ENCODE data around the gene FAF1. TPM values are rescaled to one million over a fixed set of nuclear protein-coding genes. Genes with fewer than 3 reads are reported as not detected.

FAF1 gene
- total RNA-seq, 1 experiment from 2014 or later, result 109 TPM

- H3K27ac ChIP-seq (ENCODE audit: low read depth, low read length, poor library complexity, severe bottlenecking), result peak overlapping the region; percentile 98
- intact Hi-C loops (cut with micrococcal nuclease; ENCODE audit: unreplicated experiment), result no loop called here
- peaks cover 17% of the 10 kb centered on the region for H3K36me3 ChIP-seq (ENCODE audit: insufficient read depth, low read length, poor library complexity, severe bottlenecking)
- no peaks in the 10 kb centered on the region for H3K27me3 ChIP-seq (replicated peaks; ENCODE audit: insufficient read depth, low read depth, low read length, poor library complexity)
- ChIA-PET CTCF (no interaction called here), POLR2A (ENCODE audit: low non-redundant PET) (interaction anchor here (0.6 kb wide), 1 partner anchor 17 kb away, joined by 3 read pairs; the partner anchor contains the start of gene FAF1)
- BruUV-seq (replicated peaks), result no TSS peak
- TF ChIP-seq EZH2 (IDR thresholded peaks at IDR 0.05; ENCODE audit: borderline replicate concordance, low read depth, low read length, poor library complexity, severe bottlenecking) (no peak), CTCF (conservative IDR thresholded peaks at IDR 0.05; ENCODE audit: low read depth, low read length) (no peak)
- no peaks in the 10 kb centered on the region for H3K9me3 ChIP-seq (ENCODE audit: low read depth, low read length, poor library complexity, severe bottlenecking)
- DNase-seq (ENCODE audit: low spot score), result peak; percentile 54
- peaks cover 53% of the 10 kb centered on the region for H3K4me1 ChIP-seq (ENCODE audit: insufficient read depth, low read length, poor library complexity, severe bottlenecking)
- H3K4me3 ChIP-seq (ENCODE audit: low read depth, low read length, poor library complexity, severe bottlenecking), result peak overlapping the region; percentile 81
Observed at GRCh38 chr1:50977575-50978143, 17.6 kb upstream of the FAF1 start.

- TSS peak; percentile 83 for BruUV-seq (replicated peaks)
- Histone ChIP-seq H3K4me1 (ENCODE audit: insufficient read depth, low read length, poor library complexity, severe bottlenecking) (peaks cover 54% of the 10 kb centered on the region), H3K4me3 (ENCODE audit: low read depth, low read length, poor library complexity, severe bottlenecking) (peak overlapping the region; percentile 81), H3K27me3 (replicated peaks; ENCODE audit: insufficient read depth, low read depth, low read length, poor library complexity) (no peaks in the 10 kb centered on the region), H3K36me3 (ENCODE audit: insufficient read depth, low read length, poor library complexity, severe bottlenecking) (peaks cover 19% of the 10 kb centered on the region), H3K27ac (ENCODE audit: low read depth, low read length, poor library complexity, severe bottlenecking) (peak overlapping the region; percentile 98), H3K9me3 (ENCODE audit: low read depth, low read length, poor library complexity, severe bottlenecking) (no peaks in the 10 kb centered on the region)
- DNase-seq (ENCODE audit: low spot score), result peak; percentile 87
- ChIA-PET POLR2A (ENCODE audit: low non-redundant PET) (interaction anchor here (0.6 kb wide), 1 partner anchor 17 kb away, joined by 3 read pairs; the partner anchor contains the start of gene FAF1), CTCF (no interaction called here)
- TF ChIP-seq EZH2 (IDR thresholded peaks at IDR 0.05; ENCODE audit: borderline replicate concordance, low read depth, low read length, poor library complexity, severe bottlenecking), result no peak
- TF ChIP-seq CTCF (conservative IDR thresholded peaks at IDR 0.05; ENCODE audit: low read depth, low read length), result no peak
- intact Hi-C loops (cut with micrococcal nuclease; ENCODE audit: unreplicated experiment), result no loop called here
Observed at GRCh38 chr1:50976890-50977574, 17.0 kb upstream of the FAF1 start.

- CTCF ChIA-PET, result no interaction called here
- Histone ChIP-seq H3K27ac (ENCODE audit: low read depth, low read length, poor library complexity, severe bottlenecking) (peak overlapping the region; percentile 98), H3K9me3 (ENCODE audit: low read depth, low read length, poor library complexity, severe bottlenecking) (no peaks in the 10 kb centered on the region), H3K27me3 (replicated peaks; ENCODE audit: insufficient read depth, low read depth, low read length, poor library complexity) (no peaks in the 10 kb centered on the region), H3K36me3 (ENCODE audit: insufficient read depth, low read length, poor library complexity, severe bottlenecking) (peaks cover 19% of the 10 kb centered on the region), H3K4me3 (ENCODE audit: low read depth, low read length, poor library complexity, severe bottlenecking) (peak overlapping the region; percentile 81), H3K4me1 (ENCODE audit: insufficient read depth, low read length, poor library complexity, severe bottlenecking) (peaks cover 47% of the 10 kb centered on the region)
- BruUV-seq (replicated peaks), result no TSS peak
- no peak for TF ChIP-seq EZH2 (IDR thresholded peaks at IDR 0.05; ENCODE audit: borderline replicate concordance, low read depth, low read length, poor library complexity, severe bottlenecking)
- no peak for TF ChIP-seq CTCF (conservative IDR thresholded peaks at IDR 0.05; ENCODE audit: low read depth, low read length)
- intact Hi-C loops (cut with micrococcal nuclease; ENCODE audit: unreplicated experiment), result no loop called here
- peak; percentile 46 for DNase-seq (ENCODE audit: low spot score)
- POLR2A ChIA-PET (ENCODE audit: low non-redundant PET), result interaction anchor here (0.6 kb wide), 1 partner anchor 23 kb away, joined by 3 read pairs; no protein-coding TSS in a partner anchor
Observed at GRCh38 chr1:50976111-50976889, 16.2 kb upstream of the FAF1 start.
